ENCODE data around the gene MRPL41.

Gene MRPL41

DNA sequence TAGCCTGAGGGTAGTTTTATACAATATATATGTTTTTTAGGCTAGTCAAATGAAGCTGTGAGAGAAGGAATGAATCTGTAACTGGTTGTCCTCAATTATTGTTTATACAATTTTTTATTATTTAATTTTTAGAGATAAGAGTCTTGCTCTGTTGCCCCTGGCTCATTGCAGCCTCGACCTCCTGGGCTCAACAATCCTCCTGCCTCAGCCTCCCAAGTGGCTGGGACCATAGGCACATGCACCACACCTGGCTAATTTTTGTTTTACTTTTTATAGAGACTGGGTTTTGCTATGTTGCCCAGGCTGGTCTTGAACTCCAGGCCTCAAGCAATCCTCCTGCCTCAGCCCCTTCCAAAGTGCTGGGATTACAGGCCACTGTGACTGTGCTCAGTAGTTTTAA lies 2.7 kb downstream of the MRPL41 start:
- Histone ChIP-seq H3K27ac (replicated peaks) (no peak overlapping the region), H3K4me3 (replicated peaks; ENCODE audit: insufficient read depth, low read length) (no peak overlapping the region), H3K27me3 (ENCODE audit: insufficient read depth, poor library complexity, severe bottlenecking) (no peaks in the 10 kb centered on the region)
- no peak for DNase-seq (ENCODE audit: low read depth in 1 of 2, low spot score in 1 of 2)
- no peak for TF ChIP-seq SPI1 (IDR thresholded peaks at IDR 0.05; ENCODE audit: borderline replicate concordance, low read depth)
- TF ChIP-seq GABPA (IDR thresholded peaks at IDR 0.05; ENCODE audit: low read depth), result no peak
- TF ChIP-seq, protein P1, sequence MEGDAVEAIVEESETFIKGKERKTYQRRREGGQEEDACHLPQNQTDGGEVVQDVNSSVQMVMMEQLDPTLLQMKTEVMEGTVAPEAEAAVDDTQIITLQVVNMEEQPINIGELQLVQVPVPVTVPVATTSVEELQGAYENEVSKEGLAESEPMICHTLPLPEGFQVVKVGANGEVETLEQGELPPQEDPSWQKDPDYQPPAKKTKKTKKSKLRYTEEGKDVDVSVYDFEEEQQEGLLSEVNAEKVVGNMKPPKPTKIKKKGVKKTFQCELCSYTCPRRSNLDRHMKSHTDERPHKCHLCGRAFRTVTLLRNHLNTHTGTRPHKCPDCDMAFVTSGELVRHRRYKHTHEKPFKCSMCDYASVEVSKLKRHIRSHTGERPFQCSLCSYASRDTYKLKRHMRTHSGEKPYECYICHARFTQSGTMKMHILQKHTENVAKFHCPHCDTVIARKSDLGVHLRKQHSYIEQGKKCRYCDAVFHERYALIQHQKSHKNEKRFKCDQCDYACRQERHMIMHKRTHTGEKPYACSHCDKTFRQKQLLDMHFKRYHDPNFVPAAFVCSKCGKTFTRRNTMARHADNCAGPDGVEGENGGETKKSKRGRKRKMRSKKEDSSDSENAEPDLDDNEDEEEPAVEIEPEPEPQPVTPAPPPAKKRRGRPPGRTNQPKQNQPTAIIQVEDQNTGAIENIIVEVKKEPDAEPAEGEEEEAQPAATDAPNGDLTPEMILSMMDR (IDR thresholded peaks at IDR 0.05; ENCODE audit: insufficient read depth, low read length), result no peak
- TF ChIP-seq, protein P2, sequence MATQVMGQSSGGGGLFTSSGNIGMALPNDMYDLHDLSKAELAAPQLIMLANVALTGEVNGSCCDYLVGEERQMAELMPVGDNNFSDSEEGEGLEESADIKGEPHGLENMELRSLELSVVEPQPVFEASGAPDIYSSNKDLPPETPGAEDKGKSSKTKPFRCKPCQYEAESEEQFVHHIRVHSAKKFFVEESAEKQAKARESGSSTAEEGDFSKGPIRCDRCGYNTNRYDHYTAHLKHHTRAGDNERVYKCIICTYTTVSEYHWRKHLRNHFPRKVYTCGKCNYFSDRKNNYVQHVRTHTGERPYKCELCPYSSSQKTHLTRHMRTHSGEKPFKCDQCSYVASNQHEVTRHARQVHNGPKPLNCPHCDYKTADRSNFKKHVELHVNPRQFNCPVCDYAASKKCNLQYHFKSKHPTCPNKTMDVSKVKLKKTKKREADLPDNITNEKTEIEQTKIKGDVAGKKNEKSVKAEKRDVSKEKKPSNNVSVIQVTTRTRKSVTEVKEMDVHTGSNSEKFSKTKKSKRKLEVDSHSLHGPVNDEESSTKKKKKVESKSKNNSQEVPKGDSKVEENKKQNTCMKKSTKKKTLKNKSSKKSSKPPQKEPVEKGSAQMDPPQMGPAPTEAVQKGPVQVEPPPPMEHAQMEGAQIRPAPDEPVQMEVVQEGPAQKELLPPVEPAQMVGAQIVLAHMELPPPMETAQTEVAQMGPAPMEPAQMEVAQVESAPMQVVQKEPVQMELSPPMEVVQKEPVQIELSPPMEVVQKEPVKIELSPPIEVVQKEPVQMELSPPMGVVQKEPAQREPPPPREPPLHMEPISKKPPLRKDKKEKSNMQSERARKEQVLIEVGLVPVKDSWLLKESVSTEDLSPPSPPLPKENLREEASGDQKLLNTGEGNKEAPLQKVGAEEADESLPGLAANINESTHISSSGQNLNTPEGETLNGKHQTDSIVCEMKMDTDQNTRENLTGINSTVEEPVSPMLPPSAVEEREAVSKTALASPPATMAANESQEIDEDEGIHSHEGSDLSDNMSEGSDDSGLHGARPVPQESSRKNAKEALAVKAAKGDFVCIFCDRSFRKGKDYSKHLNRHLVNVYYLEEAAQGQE (IDR thresholded peaks at IDR 0.05; ENCODE audit: insufficient replicate concordance, low read depth), result no peak
- no peak for TF ChIP-seq POLR2AphosphoS5 (IDR thresholded peaks at IDR 0.05; ENCODE audit: low read depth)

DNA sequence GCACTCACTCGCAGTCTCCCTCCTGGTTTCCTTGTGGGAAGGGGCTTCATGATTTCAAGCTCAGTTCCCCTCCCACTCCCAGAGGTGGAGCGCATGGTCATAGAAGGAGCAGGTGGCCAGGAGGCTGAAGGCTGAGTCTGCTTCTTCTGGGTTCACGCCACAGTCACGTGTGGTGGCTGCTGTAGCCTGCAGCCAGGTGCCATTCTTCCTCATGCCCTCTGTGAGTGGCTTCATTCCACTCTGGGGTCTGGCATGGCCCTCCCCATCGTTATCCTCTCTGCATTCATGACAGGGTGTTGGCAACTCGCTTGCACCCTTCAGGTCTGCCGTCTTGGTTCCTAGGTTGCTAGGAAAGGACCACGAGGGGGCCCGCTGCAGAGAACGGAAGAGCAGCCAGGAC lies 3.5 kb downstream of the MRPL41 start:
- TF ChIP-seq POLR2AphosphoS5 (IDR thresholded peaks at IDR 0.05; ENCODE audit: low read depth), result no peak
- TF ChIP-seq, protein P2 (IDR thresholded peaks at IDR 0.05; ENCODE audit: insufficient replicate concordance, low read depth), result no peak
- no peak for TF ChIP-seq SPI1 (IDR thresholded peaks at IDR 0.05; ENCODE audit: borderline replicate concordance, low read depth)
- TF ChIP-seq, protein P1 (IDR thresholded peaks at IDR 0.05; ENCODE audit: insufficient read depth, low read length), result no peak
- TF ChIP-seq GABPA (IDR thresholded peaks at IDR 0.05; ENCODE audit: low read depth), result no peak
- no peak overlapping the region for H3K27ac ChIP-seq (replicated peaks)
- DNase-seq (ENCODE audit: low read depth in 1 of 2, low spot score in 1 of 2), result no peak

DNA sequence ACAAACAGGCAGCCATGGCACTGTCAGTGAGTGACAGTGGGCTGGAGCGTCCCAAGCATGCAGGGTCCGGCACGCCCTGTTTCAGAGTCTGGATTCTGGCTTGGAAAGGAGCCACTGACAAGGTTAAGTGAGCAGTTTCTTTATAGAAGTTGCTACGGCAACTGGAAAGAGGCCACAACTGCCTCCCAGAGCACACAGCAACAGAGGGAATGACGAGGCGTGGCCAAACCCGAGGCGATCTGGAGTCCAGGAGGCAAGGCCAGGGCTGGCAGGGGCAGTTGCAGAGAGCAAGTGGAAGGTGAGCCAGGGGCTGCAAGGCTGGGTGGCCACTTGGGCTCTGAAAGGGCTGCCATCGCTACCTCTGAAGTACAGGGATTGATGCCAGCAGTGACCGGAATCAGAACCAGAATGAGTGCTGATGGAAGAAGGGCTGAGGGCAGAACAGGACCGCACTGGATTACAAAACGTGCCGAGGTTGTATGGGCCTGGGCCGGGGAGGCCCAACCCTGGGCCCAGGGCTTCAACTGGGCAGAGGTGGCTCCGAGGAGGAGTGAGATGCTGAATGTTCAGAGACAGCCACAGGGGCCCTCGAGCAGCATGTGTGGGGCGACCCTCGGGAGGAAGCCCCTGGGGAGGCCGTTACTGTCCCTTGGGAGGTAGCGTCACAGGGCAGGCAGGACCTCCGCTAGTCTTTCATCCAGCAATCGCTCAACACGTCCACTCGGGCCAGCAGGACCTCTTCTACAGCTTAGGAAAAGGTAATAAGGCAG lies 4.6 kb downstream of the MRPL41 start:
- TF ChIP-seq GABPA (IDR thresholded peaks at IDR 0.05; ENCODE audit: low read depth), result no peak
- TF ChIP-seq SPI1 (IDR thresholded peaks at IDR 0.05; ENCODE audit: borderline replicate concordance, low read depth), result no peak
- TF ChIP-seq, protein P2 (IDR thresholded peaks at IDR 0.05; ENCODE audit: insufficient replicate concordance, low read depth), result no peak
- no peak for TF ChIP-seq POLR2AphosphoS5 (IDR thresholded peaks at IDR 0.05; ENCODE audit: low read depth)
- Histone ChIP-seq H3K4me3 (replicated peaks; ENCODE audit: insufficient read depth, low read length) (no peak overlapping the region), H3K27ac (replicated peaks) (no peak overlapping the region), H3K27me3 (ENCODE audit: insufficient read depth, poor library complexity, severe bottlenecking) (no peaks in the 10 kb centered on the region)
- DNase-seq (ENCODE audit: low read depth in 1 of 2, low spot score in 1 of 2), result no peak

More for the DNA sequence above, 3.5 kb downstream of the MRPL41 start:
- no peaks in the 10 kb centered on the region for H3K27me3 ChIP-seq (ENCODE audit: insufficient read depth, poor library complexity, severe bottlenecking)
- no peak overlapping the region for H3K4me3 ChIP-seq (replicated peaks; ENCODE audit: insufficient read depth, low read length)

All from HL-60 (cell line).